ENCODE data around the gene FAM180A. TPM values are rescaled to one million over a fixed set of nuclear protein-coding genes. Genes with fewer than 3 reads are reported as not detected.

The FAM180A gene
- polyA plus RNA-seq, 1 of the 3 experiments (the other 2 are of a cell fraction) = 0.08 TPM

DNA sequence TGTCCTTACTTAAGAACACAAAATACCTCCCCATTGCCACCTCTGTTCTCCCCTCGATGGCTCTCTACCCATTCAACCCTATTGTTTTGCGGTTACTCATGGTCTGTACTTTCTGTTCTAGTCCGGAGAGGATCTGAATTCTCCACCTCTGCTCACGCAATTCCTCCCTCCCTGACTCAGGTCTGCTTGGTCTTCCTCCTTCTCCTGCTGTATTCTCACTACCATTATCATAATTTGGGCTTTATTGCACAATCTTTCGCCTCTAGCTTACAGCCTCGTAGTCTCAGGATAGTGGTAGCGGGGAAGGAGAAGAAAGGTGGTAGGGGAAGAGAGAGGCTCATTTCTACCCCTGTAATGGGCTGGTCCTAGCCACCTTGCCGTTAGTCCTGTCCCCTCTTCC, 35.4 kb upstream of the FAM180A start:
- Histone ChIP-seq H3K4me2 (no peak overlapping the region), H3K36me3 (replicated peaks in 1 of 2; ENCODE audit: control insufficient read depth in 1 of 2, insufficient read depth in 2 of 2, low read length in 1 of 2) (no peaks in the 10 kb centered on the region), H3K27ac (ENCODE audit: low read depth in 2 of 2, low read length in 1 of 2) (no peak overlapping the region), H2AFZ (ENCODE audit: low read depth) (no peak overlapping the region), H3K9me2 (no peaks in the 10 kb centered on the region), H3K9me3 (no peaks in the 10 kb centered on the region), H3K4me1 (ENCODE audit: control insufficient read depth in 1 of 2, insufficient read depth in 2 of 2, low read depth in 1 of 2, low read length in 1 of 2) (no peaks in the 10 kb centered on the region), H4K20me1 (ENCODE audit: insufficient read depth) (no peaks in the 10 kb centered on the region), H3K27me3 (ENCODE audit: insufficient read depth) (no peaks in the 10 kb centered on the region), H3K79me2 (ENCODE audit: insufficient read depth) (no peaks in the 10 kb centered on the region), H3K9ac (no peak overlapping the region), H3F3A (replicated peaks; ENCODE audit: insufficient read depth) (no peaks in the 10 kb centered on the region), H3K4me3 (ENCODE audit: low read depth in 2 of 2, low read length in 1 of 2) (no peak overlapping the region)
- WGBS (ENCODE audit: low lambda C conversion rate) = 55% methylated on average over 8 of the region's 8 CpGs
- CTCF ChIA-PET = interaction anchor here (0.8 to 5.6 kb wide), 3 partner anchors 17 to 111 kb away, joined by 3 to 25 read pairs (median 5); no protein-coding TSS in a partner anchor
- POLR2A ChIA-PET = no interaction called here
- TF ChIP-seq, protein P1, sequence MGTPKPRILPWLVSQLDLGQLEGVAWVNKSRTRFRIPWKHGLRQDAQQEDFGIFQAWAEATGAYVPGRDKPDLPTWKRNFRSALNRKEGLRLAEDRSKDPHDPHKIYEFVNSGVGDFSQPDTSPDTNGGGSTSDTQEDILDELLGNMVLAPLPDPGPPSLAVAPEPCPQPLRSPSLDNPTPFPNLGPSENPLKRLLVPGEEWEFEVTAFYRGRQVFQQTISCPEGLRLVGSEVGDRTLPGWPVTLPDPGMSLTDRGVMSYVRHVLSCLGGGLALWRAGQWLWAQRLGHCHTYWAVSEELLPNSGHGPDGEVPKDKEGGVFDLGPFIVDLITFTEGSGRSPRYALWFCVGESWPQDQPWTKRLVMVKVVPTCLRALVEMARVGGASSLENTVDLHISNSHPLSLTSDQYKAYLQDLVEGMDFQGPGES (IDR thresholded peaks at IDR 0.05; ENCODE audit: low read depth, low read length) = no peak
- TF ChIP-seq GABPA (IDR thresholded peaks at IDR 0.05; ENCODE audit: low read depth) (no peak), NFIC (IDR thresholded peaks at IDR 0.05; ENCODE audit: borderline replicate concordance) (no peak), RXRA (IDR thresholded peaks at IDR 0.05; ENCODE audit: borderline replicate concordance, low read depth) (no peak), FOXM1 (IDR thresholded peaks at IDR 0.05; ENCODE audit: low read depth) (no peak), FOXJ3 (CRISPR knock-in tag; IDR thresholded peaks at IDR 0.05) (no peak), TAF1 (IDR thresholded peaks at IDR 0.05; ENCODE audit: borderline replicate concordance, low read depth, low read length) (no peak), TCF12 (IDR thresholded peaks at IDR 0.05) (no peak), YY1 (IDR thresholded peaks at IDR 0.05; ENCODE audit: low read depth) (no peak), EP300 (IDR thresholded peaks at IDR 0.05; ENCODE audit: borderline replicate concordance in 1 of 2, low read depth in 1 of 2, low read length in 1 of 2) (no peak), POLR2AphosphoS5 (IDR thresholded peaks at IDR 0.05; ENCODE audit: low read depth, low read length) (no peak), MXI1 (IDR thresholded peaks at IDR 0.05; ENCODE audit: low read depth, low read length) (no peak), RAD21 (IDR thresholded peaks at IDR 0.05; ENCODE audit: low read length) (no peak), GATA2 (CRISPR knock-in tag; IDR thresholded peaks at IDR 0.05) (no peak), SIN3A (IDR thresholded peaks at IDR 0.05; ENCODE audit: borderline replicate concordance, low read depth, low read length) (no peak), RFX5 (IDR thresholded peaks at IDR 0.05; ENCODE audit: low read length) (no peak), JUND (IDR thresholded peaks at IDR 0.05) (no peak)
- TF ChIP-seq, protein P2, sequence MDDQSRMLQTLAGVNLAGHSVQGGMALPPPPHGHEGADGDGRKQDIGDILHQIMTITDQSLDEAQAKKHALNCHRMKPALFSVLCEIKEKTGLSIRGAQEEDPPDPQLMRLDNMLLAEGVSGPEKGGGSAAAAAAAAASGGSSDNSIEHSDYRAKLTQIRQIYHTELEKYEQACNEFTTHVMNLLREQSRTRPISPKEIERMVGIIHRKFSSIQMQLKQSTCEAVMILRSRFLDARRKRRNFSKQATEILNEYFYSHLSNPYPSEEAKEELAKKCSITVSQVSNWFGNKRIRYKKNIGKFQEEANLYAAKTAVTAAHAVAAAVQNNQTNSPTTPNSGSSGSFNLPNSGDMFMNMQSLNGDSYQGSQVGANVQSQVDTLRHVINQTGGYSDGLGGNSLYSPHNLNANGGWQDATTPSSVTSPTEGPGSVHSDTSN (IDR thresholded peaks at IDR 0.05) = no peak
- TF ChIP-seq, protein P3, sequence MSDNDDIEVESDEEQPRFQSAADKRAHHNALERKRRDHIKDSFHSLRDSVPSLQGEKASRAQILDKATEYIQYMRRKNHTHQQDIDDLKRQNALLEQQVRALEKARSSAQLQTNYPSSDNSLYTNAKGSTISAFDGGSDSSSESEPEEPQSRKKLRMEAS (IDR thresholded peaks at IDR 0.05; ENCODE audit: low read depth) = no peak
- TF ChIP-seq, protein P4, sequence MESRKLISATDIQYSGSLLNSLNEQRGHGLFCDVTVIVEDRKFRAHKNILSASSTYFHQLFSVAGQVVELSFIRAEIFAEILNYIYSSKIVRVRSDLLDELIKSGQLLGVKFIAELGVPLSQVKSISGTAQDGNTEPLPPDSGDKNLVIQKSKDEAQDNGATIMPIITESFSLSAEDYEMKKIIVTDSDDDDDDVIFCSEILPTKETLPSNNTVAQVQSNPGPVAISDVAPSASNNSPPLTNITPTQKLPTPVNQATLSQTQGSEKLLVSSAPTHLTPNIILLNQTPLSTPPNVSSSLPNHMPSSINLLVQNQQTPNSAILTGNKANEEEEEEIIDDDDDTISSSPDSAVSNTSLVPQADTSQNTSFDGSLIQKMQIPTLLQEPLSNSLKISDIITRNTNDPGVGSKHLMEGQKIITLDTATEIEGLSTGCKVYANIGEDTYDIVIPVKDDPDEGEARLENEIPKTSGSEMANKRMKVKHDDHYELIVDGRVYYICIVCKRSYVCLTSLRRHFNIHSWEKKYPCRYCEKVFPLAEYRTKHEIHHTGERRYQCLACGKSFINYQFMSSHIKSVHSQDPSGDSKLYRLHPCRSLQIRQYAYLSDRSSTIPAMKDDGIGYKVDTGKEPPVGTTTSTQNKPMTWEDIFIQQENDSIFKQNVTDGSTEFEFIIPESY (IDR thresholded peaks at IDR 0.05; ENCODE audit: borderline replicate concordance, low read depth) = no peak
- DNase-seq = no peak
